NCI-H1417 (cell line): Measurements from ENCODE around the gene PNPLA3.
"Not testable (repeated sequence)": the region's sequence is repeated elsewhere in the genome, so short reads cannot be mapped to it uniquely, and the experiment has no call there.

Experiments
- DNase-seq, 3 experiments: peaks; one replicate each; lab custom pipeline; 2025; lab: John Stamatoyannopoulos, UW

PNPLA3 gene

GRCh38 chr22:43889860-43890253 is 33.7 kb upstream of the PNPLA3 start:
- no peak for DNase-seq

- peak in 1 of 3 experiments; percentile 9 for DNase-seq
These were observed 32.7 kb upstream of the PNPLA3 start for GRCh38 chr22:43890901-43891331.

GRCh38 chr22:43891360-43892182 is 32.0 kb upstream of the PNPLA3 start, which contains the start of gene PNPLA5:
TSS of gene PNPLA5 (minus strand) at chr22:43892013. CDS start at chr22:43891880, 133 bp downstream.
- peak in 2 of 3 experiments; percentile 0 to 1 for DNase-seq

- no peak for DNase-seq
These were observed 31.3 kb upstream of the PNPLA3 start for GRCh38 chr22:43892183-43892894.

- DNase-seq = no peak
These were observed 30.3 kb upstream of the PNPLA3 start for GRCh38 chr22:43893266-43893665.

- no peak for DNase-seq
These were observed 29.5 kb upstream of the PNPLA3 start for GRCh38 chr22:43894122-43894521.

- DNase-seq = peak in 1 of 3 experiments; percentile 2
These were observed 27.5 kb upstream of the PNPLA3 start for GRCh38 chr22:43895986-43896645.

GRCh38 chr22:43897751-43898261 is 25.8 kb upstream of the PNPLA3 start:
- no peak for DNase-seq

- DNase-seq = peak in 2 of 3 experiments; percentile 2 to 22
These were observed 23.4 kb upstream of the PNPLA3 start for GRCh38 chr22:43900206-43900605.

GRCh38 chr22:43901976-43902643 is 21.5 kb upstream of the PNPLA3 start:
- DNase-seq = no peak

GRCh38 chr22:43903033-43903432 is 20.6 kb upstream of the PNPLA3 start:
- DNase-seq = not testable (repeated sequence)

- DNase-seq = peak in 1 of 3 experiments; percentile 0
These were observed 19.2 kb upstream of the PNPLA3 start for GRCh38 chr22:43904412-43904811.

- no peak for DNase-seq
These were observed 17.9 kb upstream of the PNPLA3 start for GRCh38 chr22:43905681-43906080.

GRCh38 chr22:43909708-43910107 is 13.9 kb upstream of the PNPLA3 start:
- DNase-seq = no peak

- DNase-seq = no peak
These were observed 13.4 kb upstream of the PNPLA3 start for GRCh38 chr22:43910178-43910695.

GRCh38 chr22:43911351-43911750 is 12.3 kb upstream of the PNPLA3 start:
- DNase-seq = no peak

GRCh38 chr22:43917521-43917920 is 6.1 kb upstream of the PNPLA3 start:
- DNase-seq = no peak

- no peak for DNase-seq
These were observed 4.3 kb upstream of the PNPLA3 start for GRCh38 chr22:43919106-43919973.

GRCh38 chr22:43921370-43921769 is 2.2 kb upstream of the PNPLA3 start:
- DNase-seq = no peak

GRCh38 chr22:43922123-43922522 is 1.5 kb upstream of the PNPLA3 start:
- DNase-seq = no peak
